K562 (cell line): ENCODE results near the gene LRCH1. TPM values are rescaled to one million over a fixed set of nuclear protein-coding genes. Genes with fewer than 3 reads are reported as not detected.

Experiments used
- ATAC-seq: fragments of 200-7000 bp; cut with Tn5 transposase; 3 replicates; pipeline ENCODE4 v1.9.1; 2020; ENCODE audit warnings: moderate library complexity
- BruUV-seq: library from RNA; stranded (reverse); fragments of 400-500 nt; replicated peaks from 2 replicates; lab custom pipeline; 2021; lab: Mats Ljungman, UMichigan
- CTCF ChIA-PET: fragments of 300-600 bp; formaldehyde crosslinking; extraction: SDS; loops from one replicate; lab custom pipeline; 2021; ENCODE audit warnings: low intra/inter-chr PET ratio; lab: Yijun Ruan, JAX
- POLR2A ChIA-PET: fragments of 300-600, 350-650 bp; sonication (Branson Sonifier 250); formaldehyde crosslinking; extraction: SDS; loops from one replicate; lab custom pipeline; 2021; ENCODE audit warnings: antibody characterized with exemption, inconsistent platforms; lab: Yijun Ruan, JAX
- DNase-seq, 4 experiments: peaks; one replicate each; pipeline versions ENCODE4 v3.0.0 to v3.0.0-alpha.2; 2011 to 2018; ENCODE audit warnings: low spot score in 3 of 4, mixed read lengths in 3 of 4; ENCODE audit errors: extremely low read depth in 1 of 4
- FAIRE-seq: peaks from 2 replicates; lab custom pipeline; 2011; peaks lifted over from hg19 to GRCh38; lab: Jason Lieb, UNC
- H2AFZ ChIP-seq: 2 replicates; pipeline ENCODE4 v1.6.0; 2011; ENCODE audit warnings: low read depth, low read length, control low read depth, inconsistent platforms
- H3K27ac ChIP-seq: fragments of 200-600 bp; 3 replicates; pipeline ENCODE4 v1.8.0; 2011; ENCODE audit warnings: low read depth, mild to moderate bottlenecking, control low read depth, inconsistent platforms, low read length, moderate library complexity, mixed read lengths; ENCODE audit errors: extremely low read depth
- H3K27me3 ChIP-seq, 2 experiments: fragments of 300-600 bp in 1 of 2; 2 replicates in 1 of 2; 3 replicates in 1 of 2; pipeline versions ENCODE4 v1.6.0 to v1.8.0; 2011; ENCODE audit warnings: inconsistent platforms in 2 of 2, low read length in 2 of 2, mild to moderate bottlenecking in 1 of 2, mixed read lengths in 1 of 2, moderate library complexity in 1 of 2; ENCODE audit not compliant: control insufficient read depth in 2 of 2, insufficient read depth in 2 of 2
- H3K36me3 ChIP-seq: fragments of 300-600 bp; 3 replicates; pipeline ENCODE4 v1.8.0; 2011; ENCODE audit warnings: mild to moderate bottlenecking, low read length, inconsistent platforms; ENCODE audit not compliant: control insufficient read depth, insufficient read depth
- H3K4me1 ChIP-seq, 2 experiments: fragments of 200-600 bp in 1 of 2; replicated peaks in 1 of 2; 2 replicates in 1 of 2; 3 replicates in 1 of 2; pipeline versions ENCODE4 v1.5.1 to v1.8.0; 2011; ENCODE audit warnings: inconsistent platforms in 2 of 2, low read length in 2 of 2, mild to moderate bottlenecking in 1 of 2, mixed read lengths in 1 of 2, moderate library complexity in 1 of 2; ENCODE audit not compliant: control insufficient read depth in 2 of 2, insufficient read depth in 2 of 2
- H3K4me2 ChIP-seq: 2 replicates; pipeline ENCODE4 v1.6.1; 2011; ENCODE audit warnings: low read length, control low read depth, inconsistent platforms, mixed read lengths; ENCODE audit not compliant: insufficient read depth
- H3K4me3 ChIP-seq: fragments of 200-600 bp; sonication (generic), shearing (Covaris generic); 2 replicates; pipeline ENCODE4 v1.5.1; 2016; ENCODE audit warnings: control low read depth, inconsistent platforms
- H3K79me2 ChIP-seq: fragments of 200-600 bp; 3 replicates; pipeline ENCODE4 v1.8.0; 2011; ENCODE audit warnings: low read length, inconsistent platforms; ENCODE audit not compliant: control insufficient read depth, insufficient read depth
- H3K9ac ChIP-seq, 2 experiments: 2 replicates each; pipeline versions ENCODE4 v1.6.0 to v1.6.1; 2011; ENCODE audit warnings: low read depth in 2 of 2, low read length in 2 of 2, control low read depth in 1 of 2, inconsistent platforms in 1 of 2, mild to moderate bottlenecking in 1 of 2, mixed read lengths in 1 of 2; ENCODE audit not compliant: insufficient read depth in 1 of 2
- H3K9me1 ChIP-seq: one replicate; pipeline ENCODE4 v1.6.0; 2011; ENCODE audit warnings: inconsistent platforms, mild to moderate bottlenecking, low read length, moderate library complexity; ENCODE audit not compliant: control insufficient read depth, insufficient read depth
- H3K9me3 ChIP-seq: replicated peaks from 2 replicates; pipeline ENCODE4 v1.5.1; 2011; ENCODE audit warnings: low read depth, low read length, inconsistent platforms; ENCODE audit not compliant: control insufficient read depth, insufficient read depth
- H4K20me1 ChIP-seq: replicated peaks from 2 replicates; pipeline ENCODE4 v1.6.1; 2011; ENCODE audit warnings: low read length, inconsistent platforms, mixed read lengths; ENCODE audit not compliant: control insufficient read depth, insufficient read depth
- CREM ChIP-seq: IDR thresholded peaks from 2 replicates; pipeline ENCODE4 v1.6.1; 2014; ENCODE audit warnings: antibody characterized with exemption, low read depth
- FOXK1 ChIP-seq: sonication (generic); formaldehyde crosslinking; IDR thresholded peaks from 2 replicates; pipeline ENCODE4 v1.8.0; 2022; ENCODE audit warnings: missing genetic modification reagents, mild to moderate bottlenecking, borderline replicate concordance
- FOXK2 ChIP-seq, 2 experiments: fragments of 450-650 bp; IDR thresholded peaks in 1 of 2; conservative IDR thresholded peaks in 1 of 2; 2 replicates each; pipeline ENCODE4 v1.6.1; 2016; ENCODE audit warnings: low read depth in 2 of 2, mild to moderate bottlenecking in 1 of 2
- IRF2 ChIP-seq: sonication (generic); formaldehyde crosslinking; IDR thresholded peaks from 2 replicates; pipeline ENCODE4 v1.8.1; 2022; ENCODE audit warnings: mild to moderate bottlenecking, missing genetic modification reagents
- KAT8 ChIP-seq: fragments of 450-650 bp; IDR thresholded peaks from 2 replicates; pipeline ENCODE4 v1.6.1; 2016; ENCODE audit warnings: low read depth, mild to moderate bottlenecking
- ZBTB43 ChIP-seq: sonication (generic); formaldehyde crosslinking; IDR thresholded peaks from 2 replicates; pipeline ENCODE4 v1.8.0; 2023; ENCODE audit warnings: mild to moderate bottlenecking, missing genetic modification reagents
- ZNF583 ChIP-seq: fragments of 250-450 bp; sonication (Bioruptor Pico); IDR thresholded peaks from 2 replicates; pipeline ENCODE4 v1.4.0; 2020
- WGBS: fragments of 100-300 bp; shearing (Covaris generic); methylation state at CpG from one replicate; pipeline ENCODE4 v1.1.6; 2016; ENCODE audit warnings: low coverage, mixed read lengths; ENCODE audit not compliant: insufficient coverage; ENCODE audit errors: missing lambda C conversion rate; 5-methylcytosine and 5-hydroxymethylcytosine counted together
- in situ Hi-C: fragments of 300-500 bp; cut with MboI; formaldehyde crosslinking; loops from 4 replicates; pipeline ENCODE4 v1.15.0; 2018; ENCODE audit warnings: inconsistent platforms, mixed read lengths
- intact Hi-C: fragments of 100-400 bp; cut with micrococcal nuclease; formaldehyde crosslinking; loops from 2 replicates; pipeline ENCODE4 v1.14.2; 2022
- polyA plus RNA-seq, 8 experiments: library from polyadenylated mRNA; depleted of rRNA in 4 of 8; stranded (reverse) in 5 of 8; unstranded in 3 of 8; fragments of >200 nt; fragmentation: Nextera tagmentation in 2 of 8; fragmentation: Illumina TruSeq in 1 of 8; extraction: Ambion mirVana in 2 of 8; extraction: Trizol in 1 of 8; gene quantifications; 2 replicates each; pipeline versions ENCODE4 v1.2.1 to v1.2.3, GENCODE V29; 2011 to 2014; ENCODE audit warnings: inconsistent platforms in 1 of 8, missing spikeins in 1 of 8
- total RNA-seq, 7 experiments: library from RNA; depleted of rRNA in 6 of 7; stranded (reverse); fragments of >200 nt in 6 of 7; fragmentation: Illumina TruSeq in 2 of 7; extraction: Trizol in 2 of 7; gene quantifications; 2 replicates each; pipeline versions ENCODE4 v1.2.1 to v1.2.3, GENCODE V29; 2011 to 2021; ENCODE audit warnings: low replicate concordance in 1 of 7

The LRCH1 gene
- total and polyA plus RNA-seq, 9 of the 15 experiments (the other 6 are each of a cell fraction or from before 2014, with no cell fraction given), result 1.1 to 6.8 (median 3.7) TPM

- intact Hi-C loops, result no loop called here
- CTCF ChIA-PET, result no interaction called here
Observed at GRCh38 chr13:46536341-46536740, 16.6 kb upstream of the LRCH1 start.

More at GRCh38 chr13:46536341-46536740, 16.6 kb upstream of the LRCH1 start:
- Histone ChIP-seq H3K4me1 (peaks cover 0 to 2% of the 10 kb centered on the region in 2 experiments; a peak in 3 of 5 replicates), H3K36me3 (no peaks in the 10 kb centered on the region), H4K20me1 (no peaks in the 10 kb centered on the region), H3K27me3 (no peaks in the 10 kb centered on the region; a peak in 1 of 5 replicates), H3K27ac (no peak overlapping the region), H3K9ac (no peak overlapping the region), H2AFZ (no peak overlapping the region), H3K9me1 (no peaks in the 10 kb centered on the region), H3K9me3 (no peaks in the 10 kb centered on the region), H3K4me2 (no peak overlapping the region), H3K4me3 (no peak overlapping the region), H3K79me2 (no peaks in the 10 kb centered on the region)
- FAIRE-seq (no peak), ATAC-seq (no peak), DNase-seq (no peak)
- no TSS peak for BruUV-seq
- 0% methylated on average over 2 of the region's 2 CpGs for WGBS
- POLR2A ChIA-PET, result no interaction called here
- in situ Hi-C loops, result no loop called here
- no peak for TF ChIP-seq ZBTB43 (CRISPR knock-in tag)
- TF ChIP-seq FOXK1 (CRISPR knock-in tag), result no peak
- TF ChIP-seq IRF2 (CRISPR knock-in tag), result no peak
- TF ChIP-seq ZNF583 (CRISPR knock-in tag), result no peak
- TF ChIP-seq FOXK2 (conservative IDR thresholded peaks at IDR 0.05 in 1 of 2, IDR thresholded peaks at IDR 0.05 in 1 of 2; ENCODE audit: low read depth in 2 of 2), result no peak
- no peak for TF ChIP-seq KAT8
- TF ChIP-seq CREM, result no peak
